Measurements from ENCODE around the gene SUMO2.
"Not testable (repeated sequence)": the region's sequence is repeated elsewhere in the genome, so short reads cannot be mapped to it uniquely, and the experiment has no call there.

Gene SUMO2

GRCh38 chr17:75163074-75163473 is 19.7 kb downstream of the SUMO2 start:
- no peak overlapping the region for H3K4me3 ChIP-seq (ENCODE audit: low read depth, low read length)
- TF ChIP-seq CTCF (IDR thresholded peaks at IDR 0.05; ENCODE audit: low read depth, low read length), result no peak

GRCh38 chr17:75160211-75160610 is 22.5 kb downstream of the SUMO2 start:
- H3K4me3 ChIP-seq (ENCODE audit: low read depth, low read length), result no peak overlapping the region
- no peak for TF ChIP-seq CTCF (IDR thresholded peaks at IDR 0.05; ENCODE audit: low read depth, low read length)

GRCh38 chr17:75159196-75160031 is 23.3 kb downstream of the SUMO2 start:
- H3K4me3 ChIP-seq (ENCODE audit: low read depth, low read length), result no peak overlapping the region
- TF ChIP-seq CTCF (IDR thresholded peaks at IDR 0.05; ENCODE audit: low read depth, low read length), result no peak

- H3K4me3 ChIP-seq (ENCODE audit: low read depth, low read length), result not testable (repeated sequence)
These were observed 24.3 kb downstream of the SUMO2 start for GRCh38 chr17:75158480-75158879.

- TF ChIP-seq CTCF (IDR thresholded peaks at IDR 0.05; ENCODE audit: low read depth, low read length), result no peak
- no peak overlapping the region for H3K4me3 ChIP-seq (ENCODE audit: low read depth, low read length)
These were observed 27.6 kb downstream of the SUMO2 start for GRCh38 chr17:75155191-75155601.

GRCh38 chr17:75154195-75155106 is 28.3 kb downstream of the SUMO2 start, which contains the start of gene JPT1:
Gene JPT1 (minus strand): TSS chr17:75154512. CDS start chr17:75154397, 115 bp downstream.
- TF ChIP-seq CTCF (IDR thresholded peaks at IDR 0.05; ENCODE audit: low read depth, low read length), result no peak
- peak within 1 kb of the TSS; percentile 77 for H3K4me3 ChIP-seq (ENCODE audit: low read depth, low read length)

- TF ChIP-seq CTCF (IDR thresholded peaks at IDR 0.05; ENCODE audit: low read depth, low read length), result no peak
These were observed 29.0 kb downstream of the SUMO2 start for GRCh38 chr17:75153780-75154194.

More at GRCh38 chr17:75153780-75154194, 29.0 kb downstream of the SUMO2 start:
- peak overlapping the region; percentile 77 for H3K4me3 ChIP-seq (ENCODE audit: low read depth, low read length)
